NB4 (cell line): ENCODE data around the gene SFXN5.

Source experiments
- MYC ChIP-seq: IDR thresholded peaks from 2 replicates; pipeline ENCODE4 v1.6.1; 2011; ENCODE audit warnings: low read depth, low read length
- POLR2A ChIP-seq: IDR thresholded peaks from 2 replicates; pipeline ENCODE4 v1.6.1; 2011; ENCODE audit warnings: mild to moderate bottlenecking; ENCODE audit not compliant: insufficient read length; ENCODE audit errors: extremely low read depth
- TF ChIP-seq, protein P1 (sequence below): IDR thresholded peaks from one replicate; pipeline ENCODE4 v1.5.1; 2012; ENCODE audit warnings: low read depth, low read length
- TF ChIP-seq, protein P2 (sequence below): IDR thresholded peaks from 2 replicates; pipeline ENCODE4 v1.6.1; 2011; ENCODE audit warnings: low read depth, low read length

DNA sequence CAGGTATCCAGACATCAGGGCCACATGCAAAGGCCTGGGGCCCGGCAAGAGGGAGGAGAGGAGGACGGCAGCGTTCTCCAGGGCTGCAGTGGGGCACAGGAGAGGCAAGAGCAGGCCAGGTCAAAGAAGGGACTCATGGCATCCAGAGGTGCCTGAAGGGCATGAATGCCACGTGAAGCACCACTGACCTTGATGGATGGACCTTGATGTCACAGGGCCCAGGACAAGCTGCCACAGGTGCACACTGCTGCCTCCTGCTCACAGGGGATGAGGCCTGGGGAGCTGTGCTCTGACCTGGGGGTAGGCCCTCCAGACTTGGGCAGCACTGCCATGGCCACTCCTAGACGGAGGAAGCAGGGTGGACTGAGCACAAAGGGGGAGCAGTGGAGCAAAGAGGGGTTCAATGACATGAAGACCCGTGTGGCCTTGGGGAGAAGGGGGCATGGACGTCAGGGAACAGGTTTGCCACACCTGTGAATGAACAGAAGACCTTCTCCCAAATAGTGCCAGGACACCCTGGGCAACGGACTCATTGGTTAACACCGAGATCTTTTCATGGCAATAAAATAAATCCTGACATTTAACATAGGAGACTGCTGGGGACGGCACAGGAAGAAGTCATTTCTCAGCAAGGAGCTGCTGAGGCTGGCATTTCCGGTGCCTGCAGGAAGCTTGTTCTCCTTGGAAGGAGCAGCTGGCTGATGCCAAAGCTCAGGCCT, 88.6 kb downstream of the SFXN5 start:
- TF ChIP-seq, protein P1, sequence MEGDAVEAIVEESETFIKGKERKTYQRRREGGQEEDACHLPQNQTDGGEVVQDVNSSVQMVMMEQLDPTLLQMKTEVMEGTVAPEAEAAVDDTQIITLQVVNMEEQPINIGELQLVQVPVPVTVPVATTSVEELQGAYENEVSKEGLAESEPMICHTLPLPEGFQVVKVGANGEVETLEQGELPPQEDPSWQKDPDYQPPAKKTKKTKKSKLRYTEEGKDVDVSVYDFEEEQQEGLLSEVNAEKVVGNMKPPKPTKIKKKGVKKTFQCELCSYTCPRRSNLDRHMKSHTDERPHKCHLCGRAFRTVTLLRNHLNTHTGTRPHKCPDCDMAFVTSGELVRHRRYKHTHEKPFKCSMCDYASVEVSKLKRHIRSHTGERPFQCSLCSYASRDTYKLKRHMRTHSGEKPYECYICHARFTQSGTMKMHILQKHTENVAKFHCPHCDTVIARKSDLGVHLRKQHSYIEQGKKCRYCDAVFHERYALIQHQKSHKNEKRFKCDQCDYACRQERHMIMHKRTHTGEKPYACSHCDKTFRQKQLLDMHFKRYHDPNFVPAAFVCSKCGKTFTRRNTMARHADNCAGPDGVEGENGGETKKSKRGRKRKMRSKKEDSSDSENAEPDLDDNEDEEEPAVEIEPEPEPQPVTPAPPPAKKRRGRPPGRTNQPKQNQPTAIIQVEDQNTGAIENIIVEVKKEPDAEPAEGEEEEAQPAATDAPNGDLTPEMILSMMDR, result no peak
- TF ChIP-seq POLR2A (no peak), MYC (no peak)
- TF ChIP-seq, protein P2, sequence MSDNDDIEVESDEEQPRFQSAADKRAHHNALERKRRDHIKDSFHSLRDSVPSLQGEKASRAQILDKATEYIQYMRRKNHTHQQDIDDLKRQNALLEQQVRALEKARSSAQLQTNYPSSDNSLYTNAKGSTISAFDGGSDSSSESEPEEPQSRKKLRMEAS, result no peak
